ENCODE results near the gene LRRC32.

The LRRC32 gene

DNA sequence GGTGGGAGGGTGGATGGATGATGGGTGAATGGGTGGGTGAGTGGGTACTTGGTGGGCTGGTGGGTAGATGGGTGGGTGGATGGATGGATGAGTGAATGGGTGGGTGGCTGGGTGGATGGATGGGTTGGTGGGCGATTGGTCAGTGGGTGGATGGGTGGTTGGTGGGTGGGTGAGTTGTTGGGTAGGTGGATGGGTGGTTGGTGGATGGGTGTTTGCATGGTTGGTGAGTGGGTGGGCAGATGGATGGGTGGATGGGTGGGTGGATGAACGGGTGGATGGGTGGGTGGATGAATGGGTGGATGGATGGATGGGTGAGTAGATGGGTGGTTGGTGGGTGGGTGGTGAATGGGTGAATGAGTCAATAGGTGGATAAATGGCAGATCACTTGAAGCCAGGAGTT is 43.0 kb upstream of the LRRC32 start:
- Histone ChIP-seq H4K20me1 (ENCODE audit: low read depth, low read length) (no peaks in the 10 kb centered on the region), H3K27me3 (ENCODE audit: low read length) (no peaks in the 10 kb centered on the region), H3K36me3 (ENCODE audit: low read length) (no peaks in the 10 kb centered on the region), H3K9me2 (replicated peaks; ENCODE audit: insufficient read depth, low read length) (no peaks in the 10 kb centered on the region), H3K4me2 (ENCODE audit: low read depth, low read length, poor library complexity, severe bottlenecking) (no peak overlapping the region), H3K27ac (ENCODE audit: low read depth, low read length) (no peak overlapping the region), H2AFZ (ENCODE audit: low read depth, low read length, severe bottlenecking) (no peak overlapping the region), H3K9ac (ENCODE audit: low read length) (no peak overlapping the region), H3K4me3 (ENCODE audit: insufficient read depth, low read length, poor library complexity, severe bottlenecking) (no peak overlapping the region), H3F3A (ENCODE audit: insufficient read depth) (no peaks in the 10 kb centered on the region), H3K9me3 (ENCODE audit: insufficient read depth, low read length) (no peaks in the 10 kb centered on the region), H3K79me2 (ENCODE audit: insufficient read depth, low read length) (no peaks in the 10 kb centered on the region)
- TF ChIP-seq, protein P1, sequence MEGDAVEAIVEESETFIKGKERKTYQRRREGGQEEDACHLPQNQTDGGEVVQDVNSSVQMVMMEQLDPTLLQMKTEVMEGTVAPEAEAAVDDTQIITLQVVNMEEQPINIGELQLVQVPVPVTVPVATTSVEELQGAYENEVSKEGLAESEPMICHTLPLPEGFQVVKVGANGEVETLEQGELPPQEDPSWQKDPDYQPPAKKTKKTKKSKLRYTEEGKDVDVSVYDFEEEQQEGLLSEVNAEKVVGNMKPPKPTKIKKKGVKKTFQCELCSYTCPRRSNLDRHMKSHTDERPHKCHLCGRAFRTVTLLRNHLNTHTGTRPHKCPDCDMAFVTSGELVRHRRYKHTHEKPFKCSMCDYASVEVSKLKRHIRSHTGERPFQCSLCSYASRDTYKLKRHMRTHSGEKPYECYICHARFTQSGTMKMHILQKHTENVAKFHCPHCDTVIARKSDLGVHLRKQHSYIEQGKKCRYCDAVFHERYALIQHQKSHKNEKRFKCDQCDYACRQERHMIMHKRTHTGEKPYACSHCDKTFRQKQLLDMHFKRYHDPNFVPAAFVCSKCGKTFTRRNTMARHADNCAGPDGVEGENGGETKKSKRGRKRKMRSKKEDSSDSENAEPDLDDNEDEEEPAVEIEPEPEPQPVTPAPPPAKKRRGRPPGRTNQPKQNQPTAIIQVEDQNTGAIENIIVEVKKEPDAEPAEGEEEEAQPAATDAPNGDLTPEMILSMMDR (IDR thresholded peaks at IDR 0.05; ENCODE audit: insufficient read depth, low read length, poor library complexity, severe bottlenecking) = no peak
- no peak for TF ChIP-seq EZH2phosphoT487 (conservative IDR thresholded peaks at IDR 0.05; ENCODE audit: low read length)

DNA sequence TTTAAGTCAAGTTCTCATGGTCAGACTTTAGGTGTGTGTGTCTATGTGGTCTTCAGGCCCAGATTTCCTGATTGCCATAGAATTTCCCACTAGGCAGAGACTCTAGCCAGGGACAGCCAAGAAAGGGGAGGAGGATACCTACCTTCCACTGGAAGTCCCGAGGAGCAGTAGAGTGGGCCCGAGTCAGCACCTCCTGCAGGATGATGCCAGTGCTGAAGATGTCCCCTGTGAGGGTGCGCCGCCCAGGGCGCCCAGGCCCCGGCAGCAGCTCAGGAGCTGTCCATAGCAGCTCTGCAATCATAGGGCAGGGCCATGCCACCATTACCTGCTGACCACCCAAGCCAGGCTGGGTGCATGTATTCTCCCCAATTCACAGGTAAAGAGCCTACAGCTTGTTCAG is 41.6 kb upstream of the LRRC32 start:
- Histone ChIP-seq H2AFZ (ENCODE audit: low read depth, low read length, severe bottlenecking) (no peak overlapping the region), H3K9ac (ENCODE audit: low read length) (no peak overlapping the region), H3K27ac (ENCODE audit: low read depth, low read length) (no peak overlapping the region), H3F3A (ENCODE audit: insufficient read depth) (no peaks in the 10 kb centered on the region), H3K4me3 (ENCODE audit: insufficient read depth, low read length, poor library complexity, severe bottlenecking) (no peak overlapping the region), H4K20me1 (ENCODE audit: low read depth, low read length) (no peaks in the 10 kb centered on the region), H3K4me2 (ENCODE audit: low read depth, low read length, poor library complexity, severe bottlenecking) (no peak overlapping the region), H3K27me3 (ENCODE audit: low read length) (no peaks in the 10 kb centered on the region), H3K79me2 (ENCODE audit: insufficient read depth, low read length) (no peaks in the 10 kb centered on the region), H3K9me2 (replicated peaks; ENCODE audit: insufficient read depth, low read length) (no peaks in the 10 kb centered on the region), H3K36me3 (ENCODE audit: low read length) (no peaks in the 10 kb centered on the region), H3K9me3 (ENCODE audit: insufficient read depth, low read length) (no peaks in the 10 kb centered on the region)
- TF ChIP-seq, protein P1 (IDR thresholded peaks at IDR 0.05; ENCODE audit: insufficient read depth, low read length, poor library complexity, severe bottlenecking) = no peak
- TF ChIP-seq EZH2phosphoT487 (conservative IDR thresholded peaks at IDR 0.05; ENCODE audit: low read length) = no peak

DNA sequence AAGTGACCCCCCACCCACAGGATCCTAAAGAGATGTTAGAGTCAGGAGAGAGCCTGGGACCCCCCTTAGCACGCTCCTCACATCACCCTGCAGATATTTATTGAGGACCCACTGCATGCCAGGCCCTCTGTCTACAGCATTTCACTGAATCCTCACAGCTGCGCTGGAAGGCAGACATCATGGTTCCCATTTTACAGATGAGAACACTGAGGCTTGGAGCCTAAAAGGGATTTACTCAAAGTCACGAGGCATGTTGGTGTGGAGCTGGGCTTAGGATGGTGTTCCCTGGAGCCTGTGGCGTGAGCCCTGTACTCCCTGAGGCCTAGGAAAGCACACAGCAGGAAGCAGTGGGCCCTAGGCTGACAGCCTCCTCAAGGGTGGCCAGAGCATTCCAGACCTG is 39.2 kb upstream of the LRRC32 start:
- TF ChIP-seq, protein P1 (IDR thresholded peaks at IDR 0.05; ENCODE audit: insufficient read depth, low read length, poor library complexity, severe bottlenecking) = no peak
- TF ChIP-seq EZH2phosphoT487 (conservative IDR thresholded peaks at IDR 0.05; ENCODE audit: low read length) = no peak
- no peaks in the 10 kb centered on the region for H3K36me3 ChIP-seq (ENCODE audit: low read length)
- H3K4me2 ChIP-seq (ENCODE audit: low read depth, low read length, poor library complexity, severe bottlenecking) = no peak overlapping the region
- H3K4me3 ChIP-seq (ENCODE audit: insufficient read depth, low read length, poor library complexity, severe bottlenecking) = no peak overlapping the region
- H4K20me1 ChIP-seq (ENCODE audit: low read depth, low read length) = no peaks in the 10 kb centered on the region
- no peaks in the 10 kb centered on the region for H3K9me2 ChIP-seq (replicated peaks; ENCODE audit: insufficient read depth, low read length)
- H3F3A ChIP-seq (ENCODE audit: insufficient read depth) = no peaks in the 10 kb centered on the region
- H3K27me3 ChIP-seq (ENCODE audit: low read length) = no peaks in the 10 kb centered on the region
- no peaks in the 10 kb centered on the region for H3K9me3 ChIP-seq (ENCODE audit: insufficient read depth, low read length)
- no peak overlapping the region for H3K9ac ChIP-seq (ENCODE audit: low read length)
- H3K27ac ChIP-seq (ENCODE audit: low read depth, low read length) = no peak overlapping the region
- H3K79me2 ChIP-seq (ENCODE audit: insufficient read depth, low read length) = no peaks in the 10 kb centered on the region
- H2AFZ ChIP-seq (ENCODE audit: low read depth, low read length, severe bottlenecking) = no peak overlapping the region
